Measurements from ENCODE around the gene PEAR1.

PEAR1 gene

DNA sequence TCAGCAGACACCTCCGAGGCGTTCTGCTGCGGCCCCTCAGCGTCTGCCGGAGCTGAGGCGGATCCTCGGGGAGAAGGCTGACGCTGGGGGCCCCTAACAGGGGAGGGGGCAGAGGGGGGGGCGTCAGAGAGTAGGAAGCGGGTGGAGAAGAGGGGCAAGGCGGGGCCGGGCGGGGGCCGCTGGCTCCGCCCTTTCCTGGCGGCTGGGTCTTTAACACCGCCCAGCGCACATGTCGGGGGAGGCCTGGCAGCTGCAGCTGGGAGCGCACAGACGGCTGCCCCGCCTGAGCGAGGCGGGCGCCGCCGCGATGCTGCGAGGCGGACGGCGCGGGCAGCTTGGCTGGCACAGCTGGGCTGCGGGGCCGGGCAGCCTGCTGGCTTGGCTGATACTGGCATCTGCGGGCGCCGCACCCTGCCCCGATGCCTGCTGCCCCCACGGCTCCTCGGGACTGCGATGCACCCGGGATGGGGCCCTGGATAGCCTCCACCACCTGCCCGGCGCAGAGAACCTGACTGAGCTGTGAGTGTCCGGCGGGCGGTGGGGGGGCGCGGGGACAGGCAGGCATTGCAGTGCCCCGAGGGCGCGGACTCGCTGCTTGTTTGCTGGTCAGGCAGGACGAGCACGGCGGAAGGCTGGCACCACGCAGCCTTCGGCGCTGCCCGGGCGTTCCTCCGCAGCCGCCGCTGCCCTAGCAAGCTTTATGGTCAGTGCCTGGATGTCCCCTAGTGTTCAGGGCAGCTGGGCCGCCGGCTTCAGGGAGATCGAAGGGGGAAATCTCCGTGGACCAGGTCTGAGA is 32.7 kb upstream of the PEAR1 start, which contains the start of gene NTRK1:
Gene NTRK1 (plus strand): TSS at position 238 of the 796 bp plus-strand sequence. CDS start 70 bp downstream, at position 308.
- peak; percentile 28 for DNase-seq (ENCODE audit: low spot score)

DNA sequence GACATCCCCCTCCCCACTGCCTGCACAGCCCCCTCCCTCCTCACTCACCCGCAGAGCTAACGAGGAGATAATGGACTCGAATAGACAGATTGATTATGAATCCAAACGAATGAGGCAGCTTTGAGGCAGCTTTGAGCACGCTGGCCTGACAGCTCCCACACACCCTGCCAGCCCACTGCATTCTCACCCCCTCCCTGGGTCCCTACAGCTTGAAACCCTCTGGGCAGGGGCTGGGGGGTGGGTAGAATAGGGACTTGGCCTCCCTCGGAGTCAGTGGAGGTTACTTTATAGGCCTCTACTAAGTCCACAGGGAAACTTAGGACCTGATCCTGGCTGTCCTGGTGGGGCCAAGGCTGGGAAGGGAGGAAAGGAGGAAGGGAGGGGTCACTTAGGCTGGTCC is 30.9 kb upstream of the PEAR1 start:
- DNase-seq (ENCODE audit: low spot score), result no peak

DNA sequence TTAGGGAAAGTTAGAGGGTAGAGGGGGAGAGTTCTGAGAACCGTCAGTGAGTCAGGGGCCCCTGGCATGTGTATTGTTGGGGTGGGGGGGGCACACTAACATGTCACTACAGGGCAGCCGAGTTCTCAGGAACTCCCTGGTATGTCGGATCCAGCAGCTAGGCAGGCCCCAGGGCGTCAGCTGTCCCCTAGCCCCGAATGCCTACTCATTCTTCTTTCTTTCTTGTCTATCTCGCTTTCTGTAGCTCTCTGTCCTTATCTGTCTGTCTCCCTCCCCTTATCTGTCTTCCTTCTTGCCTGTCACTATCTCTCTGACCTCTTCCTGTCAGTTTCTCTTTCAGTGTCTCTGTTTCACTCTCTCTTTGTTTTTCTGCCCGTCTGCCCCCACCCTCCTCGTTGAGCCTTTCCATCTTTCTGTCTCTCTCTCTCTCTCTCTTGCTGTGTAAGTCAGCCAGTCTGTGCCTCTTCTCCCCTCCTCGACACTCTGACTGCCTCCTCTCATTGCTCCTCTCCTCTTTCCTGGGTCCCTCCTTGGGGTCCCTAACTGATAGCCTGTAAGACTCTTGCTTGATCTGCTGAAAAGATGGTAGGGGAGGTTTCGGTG is 30.4 kb upstream of the PEAR1 start:
- DNase-seq (ENCODE audit: low spot score), result no peak

DNA sequence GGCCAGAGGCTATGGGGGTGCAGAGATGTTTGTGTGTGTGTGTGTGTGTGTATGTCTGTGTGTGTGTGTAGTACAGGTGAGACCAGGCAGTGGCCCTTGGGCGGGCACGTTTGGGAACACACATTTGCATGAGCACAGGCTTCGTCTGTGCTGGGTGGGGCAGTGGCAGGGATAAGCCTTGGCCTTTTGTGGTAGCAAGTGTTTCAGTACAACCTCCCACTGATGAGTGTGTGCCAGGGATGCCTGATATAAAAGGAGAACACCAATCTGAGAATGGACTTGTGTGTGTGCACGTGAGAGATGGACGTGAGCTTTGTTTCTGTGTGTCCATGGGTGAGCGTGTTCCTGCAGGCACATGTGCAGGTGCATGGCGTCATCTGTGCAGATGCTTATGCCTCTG is 29.9 kb upstream of the PEAR1 start:
- DNase-seq (ENCODE audit: low spot score), result no peak

DNA sequence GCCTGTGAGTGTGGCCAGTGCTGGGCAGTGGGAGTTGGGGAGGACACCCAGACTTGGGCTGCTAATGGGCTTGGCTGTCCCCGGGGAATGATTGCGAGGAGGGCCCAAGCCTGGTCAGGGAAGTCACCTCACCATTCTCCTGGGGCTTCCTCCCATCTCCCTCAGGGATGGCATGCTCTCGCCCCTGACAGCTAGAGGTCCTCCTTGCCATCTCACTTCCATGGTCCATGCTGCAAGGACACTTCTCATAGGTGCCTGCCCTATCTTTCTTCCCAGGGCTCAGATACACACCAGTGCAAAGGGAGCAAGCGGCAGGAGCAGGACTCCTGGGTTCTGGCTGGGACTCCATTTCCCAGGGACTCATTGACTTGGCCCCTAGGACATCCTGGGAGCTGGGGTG is 28.7 kb upstream of the PEAR1 start:
- no peak for DNase-seq (ENCODE audit: low spot score)

DNA sequence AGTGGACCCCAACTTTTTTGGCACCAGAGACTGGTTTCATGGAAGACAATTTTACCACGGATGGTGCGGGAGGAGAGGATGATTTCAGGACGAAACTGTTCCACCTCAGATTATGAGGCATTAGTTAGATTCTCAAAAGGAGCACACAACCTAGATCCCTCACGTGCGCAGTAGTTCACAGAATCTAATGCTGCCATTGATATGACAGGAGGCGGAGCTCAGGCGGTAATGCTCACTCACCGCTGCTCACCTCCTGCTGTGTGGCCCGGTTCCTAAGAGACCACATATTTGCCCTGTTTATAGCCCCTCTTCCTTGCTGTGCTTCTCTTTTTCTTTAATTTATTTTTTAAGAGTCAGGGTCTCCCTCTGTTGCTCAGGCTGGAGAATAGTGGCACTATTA is 28.3 kb upstream of the PEAR1 start:
- DNase-seq (ENCODE audit: low spot score), result no peak

DNA sequence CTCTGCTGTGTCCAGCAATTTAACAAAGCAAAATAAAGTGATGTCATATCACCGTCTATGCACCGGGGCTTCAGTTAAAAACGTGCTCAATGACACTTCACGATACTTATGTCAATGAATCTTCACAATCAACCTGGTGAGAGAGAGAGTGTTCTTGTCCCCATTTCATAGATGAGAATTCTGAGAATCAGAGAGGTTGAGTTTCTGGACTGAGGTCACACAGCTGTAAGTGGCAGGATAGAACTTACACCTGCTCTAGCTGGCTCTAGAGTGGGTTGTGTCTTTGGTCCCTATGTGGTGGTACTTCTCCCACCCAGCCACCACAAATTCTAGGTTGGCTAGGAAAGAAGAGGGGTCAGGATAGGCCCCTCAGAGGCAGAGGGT is 27.7 kb upstream of the PEAR1 start:
- no peak for DNase-seq (ENCODE audit: low spot score)

DNA sequence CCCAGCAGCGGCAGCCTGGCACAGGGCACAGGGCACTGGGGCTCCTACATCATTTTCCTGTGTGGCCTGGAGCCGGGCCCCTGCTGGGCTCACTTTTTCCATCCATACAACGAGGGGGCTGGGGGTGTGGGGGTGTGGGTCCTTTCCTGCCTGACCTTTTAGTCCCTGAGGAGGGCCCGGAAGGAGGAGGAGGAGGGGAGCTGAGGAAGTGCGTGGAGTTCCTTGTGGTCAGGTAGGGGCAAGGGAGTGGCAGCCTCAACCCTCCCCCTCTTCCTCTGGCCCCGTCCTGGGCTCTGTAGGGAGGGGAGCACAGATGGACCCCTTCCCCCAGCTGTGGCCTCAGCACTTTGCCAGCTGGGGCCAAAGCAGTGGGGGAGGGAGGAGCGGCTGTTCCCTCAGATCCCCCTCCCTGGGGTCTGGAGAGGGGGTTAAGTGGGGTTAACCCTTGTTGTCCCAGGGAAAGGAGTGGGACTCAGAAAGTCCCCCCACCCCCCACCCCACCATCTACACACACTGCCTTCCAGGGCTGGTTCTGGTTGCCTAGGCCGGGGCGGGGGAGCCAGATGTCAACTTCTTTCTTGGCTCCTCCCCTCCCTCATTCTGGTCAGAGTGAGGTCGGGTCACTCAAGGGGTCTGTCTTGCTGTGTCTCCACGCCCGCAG is 27.1 kb upstream of the PEAR1 start:
- no peak for DNase-seq (ENCODE audit: low spot score)

DNA sequence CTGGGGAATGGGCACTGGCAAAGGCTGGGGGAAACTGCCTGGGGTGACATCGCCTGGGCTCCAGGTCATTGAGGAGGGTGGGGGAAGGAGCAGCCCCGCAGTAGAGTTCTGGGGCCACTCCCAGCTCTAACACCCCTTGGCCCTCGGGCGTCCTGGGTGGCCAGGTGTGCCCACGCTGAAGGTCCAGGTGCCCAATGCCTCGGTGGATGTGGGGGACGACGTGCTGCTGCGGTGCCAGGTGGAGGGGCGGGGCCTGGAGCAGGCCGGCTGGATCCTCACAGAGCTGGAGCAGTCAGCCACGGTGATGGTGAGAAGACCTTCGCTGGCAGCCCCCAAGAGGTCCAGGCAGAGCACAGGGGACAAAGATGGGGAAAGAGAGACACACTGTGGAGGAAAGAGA is 25.2 kb upstream of the PEAR1 start:
- DNase-seq (ENCODE audit: low spot score), result no peak

DNA sequence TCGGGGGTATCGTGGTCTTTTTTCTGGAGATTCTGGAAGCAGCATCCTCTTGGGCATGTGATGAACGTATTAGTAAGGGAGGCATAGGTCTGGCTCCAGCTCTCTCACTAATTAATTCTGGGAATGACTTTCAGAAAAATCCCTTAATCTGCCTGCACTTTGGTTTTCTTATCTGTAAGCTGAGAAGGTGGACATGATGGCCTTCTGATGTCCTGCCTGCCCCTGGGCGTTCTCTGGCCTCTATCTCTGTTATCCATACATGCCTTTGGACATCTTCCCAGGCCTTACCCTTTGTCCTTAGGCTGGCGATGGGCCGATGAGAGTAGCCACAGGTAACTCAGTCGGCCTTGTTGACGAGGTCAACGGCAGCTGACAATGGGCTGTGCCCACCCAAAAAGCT is 24.1 kb upstream of the PEAR1 start:
- no peak for DNase-seq (ENCODE audit: low spot score)

DNA sequence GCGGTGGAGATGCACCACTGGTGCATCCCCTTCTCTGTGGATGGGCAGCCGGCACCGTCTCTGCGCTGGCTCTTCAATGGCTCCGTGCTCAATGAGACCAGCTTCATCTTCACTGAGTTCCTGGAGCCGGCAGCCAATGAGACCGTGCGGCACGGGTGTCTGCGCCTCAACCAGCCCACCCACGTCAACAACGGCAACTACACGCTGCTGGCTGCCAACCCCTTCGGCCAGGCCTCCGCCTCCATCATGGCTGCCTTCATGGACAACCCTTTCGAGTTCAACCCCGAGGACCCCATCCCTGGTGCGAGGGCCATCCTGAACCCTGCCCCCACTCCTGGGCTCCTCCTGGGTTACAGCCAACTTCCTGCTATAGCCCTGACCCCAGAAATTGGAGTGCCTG is 19.9 kb upstream of the PEAR1 start:
- DNase-seq (ENCODE audit: low spot score), result no peak

DNA sequence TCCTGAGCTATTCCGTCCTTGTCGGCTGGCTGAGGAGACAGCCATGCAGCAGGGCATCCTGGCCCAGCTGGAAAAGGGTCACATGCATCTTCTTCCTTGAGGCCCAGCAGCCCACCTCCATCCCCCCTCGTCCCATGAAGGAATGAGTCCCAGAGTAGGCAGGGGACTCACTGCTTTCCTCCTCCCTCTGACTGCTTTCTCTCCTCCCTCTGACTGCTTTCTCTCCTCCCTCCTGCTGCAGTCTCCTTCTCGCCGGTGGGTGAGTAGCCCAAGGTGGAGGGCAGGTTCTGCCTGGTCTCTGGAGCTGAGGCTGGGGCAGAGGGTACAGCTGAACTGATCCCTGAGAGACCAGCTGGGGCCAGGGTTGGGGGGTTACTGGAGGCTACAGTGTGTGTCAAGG is 19.4 kb upstream of the PEAR1 start:
- DNase-seq (ENCODE audit: low spot score), result no peak

DNA sequence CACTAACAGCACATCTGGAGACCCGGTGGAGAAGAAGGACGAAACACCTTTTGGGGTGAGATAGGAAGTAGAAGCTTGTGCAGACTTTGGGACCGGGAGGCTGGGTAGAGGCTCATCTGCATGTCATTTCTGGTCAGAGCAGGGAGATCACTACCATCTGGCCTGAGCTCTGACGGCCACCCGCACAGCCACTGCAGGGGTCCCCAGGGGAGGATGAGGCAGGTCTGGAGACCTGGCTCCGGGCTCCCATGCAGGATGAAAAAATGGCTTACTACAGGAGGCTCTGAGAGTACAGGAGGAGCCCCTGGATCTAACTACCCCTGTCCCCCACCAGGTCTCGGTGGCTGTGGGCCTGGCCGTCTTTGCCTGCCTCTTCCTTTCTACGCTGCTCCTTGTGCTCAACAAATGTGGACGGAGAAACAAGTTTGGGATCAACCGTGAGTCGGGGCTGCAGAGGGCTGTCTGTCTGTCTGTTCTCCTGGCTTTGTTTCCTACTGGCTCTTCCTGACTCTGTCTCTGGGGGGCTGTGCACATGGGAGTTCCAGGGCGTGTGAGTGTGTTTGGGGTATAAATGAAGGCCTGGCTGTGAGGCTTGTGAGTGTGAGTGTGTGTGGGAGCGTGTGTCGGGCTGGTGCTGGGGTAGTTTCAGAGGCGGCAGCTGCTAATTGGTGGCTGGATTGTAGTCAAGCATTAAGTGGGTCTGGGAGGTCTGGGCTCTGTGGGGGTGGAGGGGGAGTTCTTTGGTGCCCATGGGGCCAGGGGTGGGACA is 18.8 kb upstream of the PEAR1 start:
- no peak for DNase-seq (ENCODE audit: low spot score)

DNA sequence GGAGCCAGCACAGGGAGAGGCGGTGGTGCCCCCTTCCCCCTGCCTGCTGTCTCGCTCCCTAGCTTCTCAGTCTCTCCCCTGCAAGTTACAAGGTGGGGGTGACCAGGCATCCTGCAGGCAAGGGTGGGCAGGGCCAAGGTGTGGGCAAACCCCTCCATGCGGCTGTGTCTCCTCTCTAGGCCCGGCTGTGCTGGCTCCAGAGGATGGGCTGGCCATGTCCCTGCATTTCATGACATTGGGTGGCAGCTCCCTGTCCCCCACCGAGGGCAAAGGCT is 18.2 kb upstream of the PEAR1 start:
- no peak for DNase-seq (ENCODE audit: low spot score)

DNA sequence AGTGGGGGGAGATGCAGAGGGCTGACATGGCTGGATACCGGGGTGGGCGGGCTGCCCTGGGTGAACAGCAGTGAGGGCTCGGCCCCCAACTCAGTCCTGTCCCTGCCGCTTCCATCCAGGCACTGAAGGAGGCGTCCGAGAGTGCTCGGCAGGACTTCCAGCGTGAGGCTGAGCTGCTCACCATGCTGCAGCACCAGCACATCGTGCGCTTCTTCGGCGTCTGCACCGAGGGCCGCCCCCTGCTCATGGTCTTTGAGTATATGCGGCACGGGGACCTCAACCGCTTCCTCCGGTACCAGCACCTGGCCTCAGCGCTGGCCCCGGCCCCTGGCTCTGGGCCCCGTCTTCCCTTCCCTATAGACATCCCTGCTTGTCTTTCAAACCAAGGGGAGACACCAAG is 17.2 kb upstream of the PEAR1 start:
- no peak for DNase-seq (ENCODE audit: low spot score)

DNA sequence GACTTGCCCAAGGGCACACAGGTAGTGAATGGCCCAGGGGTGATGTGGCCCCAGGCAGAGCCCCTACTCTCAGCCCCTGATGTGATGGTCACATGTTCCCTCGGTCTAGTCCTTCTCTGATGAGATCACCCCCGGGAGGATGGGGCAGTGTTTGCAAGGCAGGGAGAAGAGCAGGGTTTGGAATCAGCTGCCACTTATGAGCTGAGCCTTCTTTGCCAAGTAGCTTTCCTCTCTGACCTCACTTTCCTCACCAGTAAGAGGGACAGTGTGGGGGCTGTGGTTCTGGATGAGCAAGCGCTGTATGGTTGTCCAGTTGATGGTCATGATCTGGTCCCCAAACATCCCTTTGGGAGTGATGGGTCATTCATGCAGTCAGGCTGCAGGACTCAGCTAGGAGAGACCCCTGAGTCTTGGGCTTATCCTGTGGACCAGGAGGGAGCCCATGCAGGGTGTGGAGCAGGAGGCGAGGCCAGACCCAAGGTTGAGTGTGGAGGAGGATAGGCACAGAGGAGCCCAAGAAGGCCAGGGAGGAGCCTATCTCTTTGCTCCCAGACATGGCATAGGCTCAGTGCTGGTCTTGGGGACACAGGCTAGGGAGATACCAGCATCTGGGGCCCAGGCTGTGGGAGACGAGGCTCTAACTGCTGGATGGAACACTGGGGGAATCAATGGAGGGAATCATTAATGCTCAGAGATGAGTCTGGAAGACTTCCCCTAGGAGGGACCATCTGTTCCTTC is 15.9 kb upstream of the PEAR1 start:
- no peak for DNase-seq (ENCODE audit: low spot score)

DNA sequence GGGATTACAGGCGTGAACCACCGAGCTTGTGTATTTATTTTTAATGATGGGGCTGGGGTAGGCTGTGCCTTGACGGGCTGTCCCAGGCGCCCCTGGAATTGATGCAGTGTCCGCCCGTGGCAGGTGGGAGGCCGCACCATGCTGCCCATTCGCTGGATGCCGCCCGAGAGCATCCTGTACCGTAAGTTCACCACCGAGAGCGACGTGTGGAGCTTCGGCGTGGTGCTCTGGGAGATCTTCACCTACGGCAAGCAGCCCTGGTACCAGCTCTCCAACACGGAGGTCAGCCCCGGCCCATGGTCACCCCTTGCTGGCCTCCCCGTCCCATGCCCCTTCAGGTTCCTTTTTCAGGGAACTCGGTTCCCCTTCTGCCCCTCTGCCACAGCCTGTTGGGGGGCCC is 13.6 kb upstream of the PEAR1 start:
- DNase-seq (ENCODE audit: low spot score), result no peak

DNA sequence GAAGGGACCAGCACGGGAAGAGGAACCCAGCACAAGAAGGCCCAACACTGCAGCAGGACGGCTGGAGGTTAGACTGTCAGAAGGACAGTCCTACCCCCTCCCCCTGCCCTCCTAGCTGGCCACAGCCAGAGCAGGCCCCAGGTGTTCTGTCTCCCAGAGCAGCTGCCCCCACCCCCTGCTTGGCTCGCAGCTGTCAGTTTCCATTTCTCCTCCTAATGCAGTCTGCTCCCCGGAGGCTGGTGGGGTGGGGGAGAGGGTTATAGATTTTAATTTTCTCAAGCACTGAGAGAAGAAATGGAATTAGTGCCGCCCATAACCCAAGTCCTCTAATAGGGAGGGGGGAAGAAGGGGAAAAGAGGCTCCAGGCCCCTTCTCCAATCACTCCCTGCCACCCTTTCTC is 13.0 kb upstream of the PEAR1 start:
- DNase-seq (ENCODE audit: low spot score), result no peak

DNA sequence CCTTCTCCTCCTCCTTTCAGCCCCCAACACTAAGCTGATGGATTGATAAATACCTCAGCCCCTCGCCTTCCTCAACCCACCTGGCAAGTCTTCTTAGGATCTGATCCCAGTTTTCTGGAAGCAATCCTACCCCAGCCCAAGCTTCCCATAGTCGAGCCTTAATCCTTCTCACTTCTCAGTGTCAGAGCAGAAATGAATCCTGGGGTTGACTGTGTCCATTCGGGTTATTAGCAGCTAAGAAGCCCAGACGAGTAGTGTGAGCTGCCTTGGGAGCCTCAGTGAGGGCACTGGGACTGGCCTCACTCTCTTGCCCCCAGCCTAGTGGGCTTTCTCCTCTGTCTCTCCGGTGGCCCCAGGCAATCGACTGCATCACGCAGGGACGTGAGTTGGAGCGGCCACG is 12.4 kb upstream of the PEAR1 start:
- DNase-seq (ENCODE audit: low spot score), result no peak

DNA sequence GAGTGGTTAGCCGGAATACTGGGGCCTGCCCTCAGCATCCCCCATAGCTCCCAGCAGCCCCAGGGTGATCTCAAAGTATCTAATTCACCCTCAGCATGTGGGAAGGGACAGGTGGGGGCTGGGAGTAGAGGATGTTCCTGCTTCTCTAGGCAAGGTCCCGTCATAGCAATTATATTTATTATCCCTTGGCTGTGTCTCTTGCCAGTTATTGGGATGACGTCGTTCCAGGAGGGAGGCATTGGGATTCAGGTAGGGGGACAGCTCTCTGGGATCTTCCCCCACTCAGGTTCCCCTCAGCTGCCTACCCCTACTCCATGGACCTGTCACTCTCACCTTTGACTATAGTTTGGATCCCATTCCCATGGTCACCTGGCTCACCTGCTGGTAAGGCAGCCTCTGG is 11.9 kb upstream of the PEAR1 start:
- DNase-seq (ENCODE audit: low spot score), result no peak

DNA sequence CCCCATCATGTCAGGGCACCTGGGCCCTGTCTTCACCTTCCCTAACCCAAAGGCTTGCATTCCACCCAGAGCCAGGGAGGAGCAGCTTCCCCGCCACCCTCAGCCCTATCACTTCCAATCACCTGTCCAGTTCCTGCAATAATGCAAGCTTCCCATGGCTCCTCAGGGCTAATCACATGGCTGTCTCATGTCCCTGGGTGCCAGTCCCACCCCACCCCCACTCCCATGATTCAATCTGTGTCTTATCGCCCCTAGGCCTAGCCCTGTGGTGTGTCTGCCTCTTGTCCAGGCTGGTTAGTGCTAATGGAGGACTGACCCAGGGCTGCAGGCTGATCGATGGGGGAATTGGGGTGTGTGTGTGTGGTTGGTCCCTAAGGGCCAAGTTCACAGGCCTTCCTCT is 11.0 kb upstream of the PEAR1 start:
- no peak for DNase-seq (ENCODE audit: low spot score)

DNA sequence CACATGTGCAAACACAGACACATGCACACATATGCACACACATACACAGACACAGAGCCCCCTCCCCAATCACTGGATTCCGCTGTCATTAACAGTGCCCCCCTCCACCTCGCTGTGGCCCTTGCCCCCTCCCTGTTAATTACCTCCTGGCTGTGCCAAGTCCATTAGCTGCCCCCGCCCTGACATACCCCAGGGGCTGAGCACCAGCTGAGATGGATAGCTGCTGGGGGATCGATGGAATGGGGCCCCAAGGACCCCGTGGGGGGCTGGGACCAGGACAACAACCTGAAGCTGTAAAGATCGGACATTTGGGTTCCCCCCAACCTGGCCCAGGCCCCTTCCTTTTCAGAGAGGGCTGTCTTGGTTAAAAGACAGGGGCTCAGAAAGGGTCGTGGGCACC is 9.6 kb upstream of the PEAR1 start:
- DNase-seq (ENCODE audit: low spot score), result no peak

Data from pons (tissue), 1 donor.